ENCODE data around the gene STIM2.

The STIM2 gene

DNA sequence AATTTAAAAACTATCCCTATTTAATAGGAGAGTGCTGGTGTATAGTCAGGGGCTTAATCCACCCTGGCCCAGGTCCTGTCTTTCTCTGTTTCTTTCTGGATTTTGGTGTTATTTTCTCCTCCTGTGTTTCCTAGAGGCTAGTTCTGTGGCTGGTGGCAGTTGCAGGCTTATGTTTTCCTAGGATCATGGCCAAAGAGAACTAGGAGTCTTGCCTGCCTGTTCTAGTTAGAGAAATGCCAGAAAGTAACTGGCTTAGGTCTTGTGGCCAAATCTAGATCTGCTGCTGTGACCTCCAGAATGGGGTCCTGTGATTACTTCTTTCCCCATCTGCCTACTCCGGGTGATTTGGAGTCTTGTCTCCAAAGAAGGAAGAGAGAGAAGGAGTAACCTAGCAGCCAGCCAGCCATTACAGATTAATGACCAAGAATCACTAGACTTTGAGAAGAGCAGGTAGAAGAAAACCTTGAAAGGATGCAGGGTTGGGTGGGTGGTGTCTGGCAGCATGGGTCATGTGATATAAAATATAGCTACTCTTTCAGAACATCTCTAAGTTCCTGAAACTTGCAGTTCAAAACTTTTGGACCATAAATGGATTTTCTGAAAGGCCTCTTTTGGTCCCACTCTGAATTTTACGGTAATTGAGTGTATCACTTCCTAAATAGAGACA, 117.9 kb downstream of the STIM2 start:
- Histone ChIP-seq H3K36me3 (ENCODE audit: control insufficient read depth in 1 of 2, insufficient read depth in 2 of 2, low read depth in 1 of 2, low read length in 2 of 2) (peaks cover 0 to 7% of the 10 kb centered on the region in 2 experiments), H2BK5ac (ENCODE audit: low read depth, low read length, poor library complexity, severe bottlenecking) (no peak overlapping the region), H3K27me3 (ENCODE audit: control insufficient read depth in 1 of 2, insufficient read depth in 1 of 2, low read length in 2 of 2) (no peaks in the 10 kb centered on the region), H3K9ac (ENCODE audit: low read length) (no peak overlapping the region), H3K9me3 (ENCODE audit: control insufficient read depth, low read length) (no peaks in the 10 kb centered on the region), H2BK120ac (ENCODE audit: low read depth, low read length) (no peak overlapping the region), H3K14ac (ENCODE audit: low read length in 2 of 2) (no peak overlapping the region), H3K4me2 (ENCODE audit: low read length, poor library complexity, severe bottlenecking) (no peak overlapping the region), H4K8ac (ENCODE audit: low read length) (no peak overlapping the region), H2AK5ac (ENCODE audit: low read length, severe bottlenecking) (no peak overlapping the region), H3K4ac (ENCODE audit: low read depth in 1 of 2, low read length in 2 of 2) (no peak overlapping the region), H2AFZ (ENCODE audit: low read depth, low read length) (no peak overlapping the region), H2BK12ac (ENCODE audit: low read length in 2 of 2) (no peak overlapping the region), H4K91ac (ENCODE audit: low read length) (no peak overlapping the region), H2BK15ac (ENCODE audit: low read depth, poor library complexity, severe bottlenecking) (no peak overlapping the region), H3K23ac (ENCODE audit: low read length in 2 of 2) (no peak overlapping the region), H3K79me1 (replicated peaks; ENCODE audit: low read length, poor library complexity, severe bottlenecking) (peaks cover 20% of the 10 kb centered on the region), H3K27ac (ENCODE audit: low read length, poor library complexity, severe bottlenecking) (no peak overlapping the region), H3K4me3 (ENCODE audit: insufficient read depth in 1 of 2, low read depth in 1 of 2, low read length in 2 of 2) (no peak overlapping the region), H3K4me1 (ENCODE audit: control insufficient read depth, insufficient read depth, low read depth, low read length) (no peaks in the 10 kb centered on the region), H3K18ac (ENCODE audit: low read depth in 1 of 2, low read length in 2 of 2) (no peak overlapping the region)
- no peak for DNase-seq
- WGBS = no CpG with 5 or more reads among the region's 2 CpGs

DNA sequence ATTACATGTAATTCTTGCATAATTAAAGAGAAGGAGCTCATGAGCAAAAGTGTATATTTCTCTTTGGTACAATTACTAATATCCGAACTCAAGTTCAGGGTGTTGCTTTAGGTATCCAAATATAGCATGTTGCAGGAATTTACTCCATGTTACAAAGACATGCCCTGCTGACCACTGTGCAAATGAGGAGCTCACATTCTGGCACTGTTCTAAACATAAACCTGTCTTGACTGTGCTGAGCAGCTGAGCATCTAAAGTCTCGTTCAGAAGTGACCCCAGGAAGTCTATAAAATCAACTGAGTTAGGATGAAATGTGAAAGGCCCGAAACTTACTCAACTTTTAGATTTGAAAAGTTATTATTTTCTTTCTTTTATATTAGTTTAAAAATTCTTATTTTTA, 124.3 kb downstream of the STIM2 start:
- 87% methylated on average over 1 of the region's 3 CpGs for WGBS
- H2AK5ac ChIP-seq (ENCODE audit: low read length, severe bottlenecking) = no peak overlapping the region
- no peak overlapping the region for H3K4me2 ChIP-seq (ENCODE audit: low read length, poor library complexity, severe bottlenecking)
- H3K9me3 ChIP-seq (ENCODE audit: control insufficient read depth, low read length) = no peaks in the 10 kb centered on the region
- no peak overlapping the region for H3K27ac ChIP-seq (ENCODE audit: low read length, poor library complexity, severe bottlenecking)
- DNase-seq = no peak
- no peak overlapping the region for H3K14ac ChIP-seq (ENCODE audit: low read length in 2 of 2)
- H4K8ac ChIP-seq (ENCODE audit: low read length) = no peak overlapping the region
- no peak overlapping the region for H2AFZ ChIP-seq (ENCODE audit: low read depth, low read length)
- no peak overlapping the region for H2BK15ac ChIP-seq (ENCODE audit: low read depth, poor library complexity, severe bottlenecking)
- H2BK5ac ChIP-seq (ENCODE audit: low read depth, low read length, poor library complexity, severe bottlenecking) = no peak overlapping the region
- no peak overlapping the region for H3K9ac ChIP-seq (ENCODE audit: low read length)
- no peak overlapping the region for H2BK120ac ChIP-seq (ENCODE audit: low read depth, low read length)
- no peak overlapping the region for H3K4ac ChIP-seq (ENCODE audit: low read depth in 1 of 2, low read length in 2 of 2)
- H3K18ac ChIP-seq (ENCODE audit: low read depth in 1 of 2, low read length in 2 of 2) = no peak overlapping the region
- H3K4me3 ChIP-seq (ENCODE audit: insufficient read depth in 1 of 2, low read depth in 1 of 2, low read length in 2 of 2) = no peak overlapping the region
- H4K91ac ChIP-seq (ENCODE audit: low read length) = no peak overlapping the region
- H3K27me3 ChIP-seq (ENCODE audit: control insufficient read depth in 1 of 2, insufficient read depth in 1 of 2, low read length in 2 of 2) = no peaks in the 10 kb centered on the region
- no peak overlapping the region for H2BK12ac ChIP-seq (ENCODE audit: low read length in 2 of 2)
- no peak overlapping the region for H3K23ac ChIP-seq (ENCODE audit: low read length in 2 of 2)
- peaks cover 6% of the 10 kb centered on the region for H3K79me1 ChIP-seq (replicated peaks; ENCODE audit: low read length, poor library complexity, severe bottlenecking)
- H3K36me3 ChIP-seq (ENCODE audit: control insufficient read depth in 1 of 2, insufficient read depth in 2 of 2, low read depth in 1 of 2, low read length in 2 of 2) = no peaks in the 10 kb centered on the region
- no peaks in the 10 kb centered on the region for H3K4me1 ChIP-seq (ENCODE audit: control insufficient read depth, insufficient read depth, low read depth, low read length)

DNA sequence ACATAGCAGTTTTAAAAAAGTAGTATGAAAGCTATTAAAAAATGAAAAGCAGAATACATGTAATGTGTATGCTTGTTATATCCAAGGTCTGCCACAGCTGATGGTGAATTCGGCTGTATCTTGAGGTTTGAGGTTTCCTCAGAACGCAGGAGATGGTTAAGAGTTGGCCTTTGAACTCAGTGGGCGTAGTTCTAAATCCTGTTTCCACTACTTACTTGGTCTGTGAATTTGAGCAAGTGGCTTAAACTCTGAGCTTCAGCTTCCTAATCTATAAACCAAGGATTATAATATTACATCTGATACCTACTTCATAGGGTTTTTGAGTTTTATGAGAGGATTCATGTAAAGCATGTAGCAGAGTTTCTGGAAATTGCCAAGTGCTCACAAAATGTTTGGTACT, 125.2 kb downstream of the STIM2 start:
- no peak overlapping the region for H2AK5ac ChIP-seq (ENCODE audit: low read length, severe bottlenecking)
- H3K27ac ChIP-seq (ENCODE audit: low read length, poor library complexity, severe bottlenecking) = no peak overlapping the region
- no peaks in the 10 kb centered on the region for H3K27me3 ChIP-seq (ENCODE audit: control insufficient read depth in 1 of 2, insufficient read depth in 1 of 2, low read length in 2 of 2)
- H2AFZ ChIP-seq (ENCODE audit: low read depth, low read length) = no peak overlapping the region
- no peak overlapping the region for H4K91ac ChIP-seq (ENCODE audit: low read length)
- H3K4me1 ChIP-seq (ENCODE audit: control insufficient read depth, insufficient read depth, low read depth, low read length) = no peaks in the 10 kb centered on the region
- H3K4me2 ChIP-seq (ENCODE audit: low read length, poor library complexity, severe bottlenecking) = no peak overlapping the region
- no peak overlapping the region for H2BK120ac ChIP-seq (ENCODE audit: low read depth, low read length)
- peaks cover 6% of the 10 kb centered on the region for H3K79me1 ChIP-seq (replicated peaks; ENCODE audit: low read length, poor library complexity, severe bottlenecking)
- H2BK5ac ChIP-seq (ENCODE audit: low read depth, low read length, poor library complexity, severe bottlenecking) = no peak overlapping the region
- no peak overlapping the region for H3K23ac ChIP-seq (ENCODE audit: low read length in 2 of 2)
- no peak for DNase-seq
- H3K4ac ChIP-seq (ENCODE audit: low read depth in 1 of 2, low read length in 2 of 2) = no peak overlapping the region
- no peak overlapping the region for H3K14ac ChIP-seq (ENCODE audit: low read length in 2 of 2)
- H2BK12ac ChIP-seq (ENCODE audit: low read length in 2 of 2) = no peak overlapping the region
- H3K9me3 ChIP-seq (ENCODE audit: control insufficient read depth, low read length) = no peaks in the 10 kb centered on the region
- no peak overlapping the region for H2BK15ac ChIP-seq (ENCODE audit: low read depth, poor library complexity, severe bottlenecking)
- H3K18ac ChIP-seq (ENCODE audit: low read depth in 1 of 2, low read length in 2 of 2) = no peak overlapping the region
- no peaks in the 10 kb centered on the region for H3K36me3 ChIP-seq (ENCODE audit: control insufficient read depth in 1 of 2, insufficient read depth in 2 of 2, low read depth in 1 of 2, low read length in 2 of 2)
- H3K9ac ChIP-seq (ENCODE audit: low read length) = no peak overlapping the region
- no peak overlapping the region for H3K4me3 ChIP-seq (ENCODE audit: insufficient read depth in 1 of 2, low read depth in 1 of 2, low read length in 2 of 2)
- 71% methylated on average over 2 of the region's 3 CpGs for WGBS
- no peak overlapping the region for H4K8ac ChIP-seq (ENCODE audit: low read length)

DNA sequence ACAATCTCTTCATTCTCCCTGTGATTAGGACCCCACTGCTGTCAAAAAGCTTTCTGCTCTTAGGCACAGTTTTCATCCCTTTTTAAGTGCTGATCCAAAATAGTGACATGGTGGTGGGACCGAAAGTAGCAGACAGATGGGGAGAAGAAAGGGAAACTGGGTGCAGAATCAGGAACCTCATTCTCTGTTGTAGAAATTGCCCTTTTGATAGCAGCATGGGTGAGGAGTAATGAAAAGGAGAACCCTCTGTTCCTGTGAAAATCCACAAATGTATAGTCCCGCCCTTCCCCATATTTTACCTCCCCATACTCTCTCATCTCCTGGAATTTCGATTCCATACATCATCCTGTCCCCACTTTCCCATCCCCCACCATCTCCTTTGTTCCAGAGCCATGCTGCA, 126.5 kb downstream of the STIM2 start:
- no peak for DNase-seq
- H3K23ac ChIP-seq (ENCODE audit: low read length in 2 of 2) = no peak overlapping the region
- H3K27ac ChIP-seq (ENCODE audit: low read length, poor library complexity, severe bottlenecking) = no peak overlapping the region
- no peak overlapping the region for H2BK12ac ChIP-seq (ENCODE audit: low read length in 2 of 2)
- H2AK5ac ChIP-seq (ENCODE audit: low read length, severe bottlenecking) = no peak overlapping the region
- no peak overlapping the region for H4K91ac ChIP-seq (ENCODE audit: low read length)
- H3K9me3 ChIP-seq (ENCODE audit: control insufficient read depth, low read length) = no peaks in the 10 kb centered on the region
- H4K8ac ChIP-seq (ENCODE audit: low read length) = no peak overlapping the region
- no peak overlapping the region for H3K9ac ChIP-seq (ENCODE audit: low read length)
- H2AFZ ChIP-seq (ENCODE audit: low read depth, low read length) = no peak overlapping the region
- H3K18ac ChIP-seq (ENCODE audit: low read depth in 1 of 2, low read length in 2 of 2) = no peak overlapping the region
- H3K36me3 ChIP-seq (ENCODE audit: control insufficient read depth in 1 of 2, insufficient read depth in 2 of 2, low read depth in 1 of 2, low read length in 2 of 2) = no peaks in the 10 kb centered on the region
- H3K27me3 ChIP-seq (ENCODE audit: control insufficient read depth in 1 of 2, insufficient read depth in 1 of 2, low read length in 2 of 2) = no peaks in the 10 kb centered on the region
- H3K4ac ChIP-seq (ENCODE audit: low read depth in 1 of 2, low read length in 2 of 2) = no peak overlapping the region
- H2BK15ac ChIP-seq (ENCODE audit: low read depth, poor library complexity, severe bottlenecking) = no peak overlapping the region
- no peak overlapping the region for H2BK120ac ChIP-seq (ENCODE audit: low read depth, low read length)
- H3K4me2 ChIP-seq (ENCODE audit: low read length, poor library complexity, severe bottlenecking) = no peak overlapping the region
- H2BK5ac ChIP-seq (ENCODE audit: low read depth, low read length, poor library complexity, severe bottlenecking) = no peak overlapping the region
- peaks cover 6% of the 10 kb centered on the region for H3K79me1 ChIP-seq (replicated peaks; ENCODE audit: low read length, poor library complexity, severe bottlenecking)
- no peaks in the 10 kb centered on the region for H3K4me1 ChIP-seq (ENCODE audit: control insufficient read depth, insufficient read depth, low read depth, low read length)
- 84% methylated on average over 3 of the region's 3 CpGs for WGBS
- H3K14ac ChIP-seq (ENCODE audit: low read length in 2 of 2) = no peak overlapping the region
- H3K4me3 ChIP-seq (ENCODE audit: insufficient read depth in 1 of 2, low read depth in 1 of 2, low read length in 2 of 2) = no peak overlapping the region

All from mesenchymal stem cell (in vitro differentiated cells and primary cell).